Activated CD4-positive, alpha-beta memory T cell treated with anti-CD3 and anti-CD28 coated beads, Interleukin-2, amount 10 ng/mL, durations not matched to agents 7 days and 5 days (primary cell): ENCODE results near the gene HOMER2. TPM values are rescaled to one million over a fixed set of nuclear protein-coding genes. Genes with fewer than 3 reads are reported as not detected.

Experiments used
- CTCF ChIA-PET: fragments of 350-600 bp; sonication (Branson Sonifier 250); formaldehyde crosslinking; loops from one replicate; lab custom pipeline; 2021; ENCODE audit warnings: antibody characterized with exemption, inconsistent platforms; lab: Charles Lee
- POLR2A ChIA-PET: fragments of 350-600 bp; sonication (Branson Sonifier 250); formaldehyde crosslinking; loops from one replicate; lab custom pipeline; 2021; ENCODE audit warnings: antibody characterized with exemption; lab: Charles Lee
- DNase-seq: peaks from one replicate; pipeline ENCODE4 v3.0.0-alpha.2; 2020
- H3K27ac Mint-ChIP-seq: one replicate; pipeline ENCODE4 v1.8.0; 2021; ENCODE audit warnings: mild to moderate bottlenecking, mixed read lengths
- H3K27me3 Mint-ChIP-seq: one replicate; pipeline ENCODE4 v1.8.0; 2021; ENCODE audit warnings: mixed read lengths
- H3K36me3 Mint-ChIP-seq: one replicate; pipeline ENCODE4 v1.8.0; 2021; ENCODE audit warnings: low read depth, mixed read lengths
- H3K4me1 Mint-ChIP-seq: one replicate; pipeline ENCODE4 v1.8.0; 2021; ENCODE audit warnings: mixed read lengths
- H3K4me3 Mint-ChIP-seq: one replicate; pipeline ENCODE4 v1.8.0; 2021; ENCODE audit warnings: mild to moderate bottlenecking, mixed read lengths
- H3K9me3 Mint-ChIP-seq: one replicate; pipeline ENCODE4 v1.8.0; 2021; ENCODE audit warnings: mixed read lengths
- total RNA-seq, 2 experiments: library from RNA; stranded (reverse); gene quantifications; one replicate each; pipeline ENCODE4 v1.2.3, GENCODE V29; 2021

The HOMER2 gene
- total RNA-seq, 2 experiments from 2014 or later: 20.0 to 26.0 TPM

- Mint-ChIP-seq H3K27me3 (peaks cover 25% of the 10 kb centered on the region), H3K4me3 (no peak overlapping the region), H3K27ac (no peak overlapping the region), H3K36me3 (no peaks in the 10 kb centered on the region), H3K9me3 (no peaks in the 10 kb centered on the region), H3K4me1 (peaks cover 8% of the 10 kb centered on the region)
- ChIA-PET POLR2A (no interaction called here), CTCF (no interaction called here)
- no peak for DNase-seq
These were observed 14.8 kb downstream of the HOMER2 start for GRCh38 chr15:82937712-82938058.

DNA sequence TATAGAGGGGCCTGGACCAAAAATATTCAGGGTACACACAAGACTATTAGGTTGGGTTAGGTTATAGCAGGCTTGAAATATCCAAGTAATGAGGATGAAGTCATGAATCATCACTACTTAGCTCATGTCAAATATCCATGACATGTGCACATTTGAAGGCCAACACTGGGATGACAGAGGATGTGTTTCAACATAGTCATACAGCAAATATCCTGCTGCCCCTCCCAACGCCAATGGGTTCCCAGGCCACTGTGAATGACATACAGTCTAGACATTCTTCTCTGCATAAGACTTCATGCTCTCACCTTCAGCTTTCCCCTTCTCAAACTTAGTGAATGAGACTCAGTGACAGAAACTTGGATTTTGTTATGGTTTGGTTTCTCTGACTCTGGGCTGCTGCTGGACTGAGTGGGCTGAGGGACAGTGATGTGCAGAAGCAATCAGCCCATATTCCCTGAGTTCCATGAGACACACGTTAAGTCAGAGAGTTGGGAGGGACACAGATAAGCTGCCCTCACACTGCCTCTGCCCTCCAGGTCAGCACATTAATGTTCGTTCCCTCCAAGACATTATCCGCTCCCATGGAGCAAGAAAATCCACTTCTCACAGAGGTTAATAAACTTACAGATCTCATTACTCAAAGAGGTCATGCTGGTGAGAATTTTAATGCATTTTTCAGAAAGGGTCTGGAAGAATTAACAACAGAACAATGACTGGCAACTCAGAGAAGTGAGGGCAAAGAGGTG lies 15.4 kb downstream of the HOMER2 start:
- Mint-ChIP-seq H3K36me3 (no peaks in the 10 kb centered on the region), H3K27me3 (peaks cover 25% of the 10 kb centered on the region), H3K9me3 (no peaks in the 10 kb centered on the region), H3K4me3 (no peak overlapping the region), H3K4me1 (peaks cover 8% of the 10 kb centered on the region), H3K27ac (no peak overlapping the region)
- POLR2A ChIA-PET: no interaction called here
- DNase-seq: no peak
- CTCF ChIA-PET: no interaction called here

DNA sequence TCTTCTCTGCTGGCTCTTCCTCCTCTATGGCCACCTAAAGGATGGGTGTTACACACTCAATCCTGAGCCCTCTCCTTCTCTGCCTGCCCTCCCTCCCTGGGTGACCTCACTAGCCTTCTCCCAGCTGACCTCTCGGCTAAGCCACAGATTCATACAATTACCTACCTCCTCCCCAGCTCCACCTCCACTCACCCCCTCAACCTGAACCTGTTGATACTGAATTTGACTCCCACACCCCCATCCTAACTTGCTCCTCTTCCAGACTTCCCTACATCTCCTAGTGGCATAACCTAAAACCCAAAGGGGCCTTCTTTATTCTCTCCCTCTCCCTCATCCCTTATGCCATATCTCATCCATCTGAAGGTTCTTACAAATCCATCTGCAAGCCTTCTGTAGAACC lies 17.1 kb downstream of the HOMER2 start:
- Mint-ChIP-seq H3K36me3 (no peaks in the 10 kb centered on the region), H3K4me1 (peaks cover 8% of the 10 kb centered on the region), H3K27me3 (peaks cover 22% of the 10 kb centered on the region), H3K9me3 (no peaks in the 10 kb centered on the region), H3K4me3 (no peak overlapping the region), H3K27ac (no peak overlapping the region)
- no peak for DNase-seq
- CTCF ChIA-PET: no interaction called here
- POLR2A ChIA-PET: no interaction called here

DNA sequence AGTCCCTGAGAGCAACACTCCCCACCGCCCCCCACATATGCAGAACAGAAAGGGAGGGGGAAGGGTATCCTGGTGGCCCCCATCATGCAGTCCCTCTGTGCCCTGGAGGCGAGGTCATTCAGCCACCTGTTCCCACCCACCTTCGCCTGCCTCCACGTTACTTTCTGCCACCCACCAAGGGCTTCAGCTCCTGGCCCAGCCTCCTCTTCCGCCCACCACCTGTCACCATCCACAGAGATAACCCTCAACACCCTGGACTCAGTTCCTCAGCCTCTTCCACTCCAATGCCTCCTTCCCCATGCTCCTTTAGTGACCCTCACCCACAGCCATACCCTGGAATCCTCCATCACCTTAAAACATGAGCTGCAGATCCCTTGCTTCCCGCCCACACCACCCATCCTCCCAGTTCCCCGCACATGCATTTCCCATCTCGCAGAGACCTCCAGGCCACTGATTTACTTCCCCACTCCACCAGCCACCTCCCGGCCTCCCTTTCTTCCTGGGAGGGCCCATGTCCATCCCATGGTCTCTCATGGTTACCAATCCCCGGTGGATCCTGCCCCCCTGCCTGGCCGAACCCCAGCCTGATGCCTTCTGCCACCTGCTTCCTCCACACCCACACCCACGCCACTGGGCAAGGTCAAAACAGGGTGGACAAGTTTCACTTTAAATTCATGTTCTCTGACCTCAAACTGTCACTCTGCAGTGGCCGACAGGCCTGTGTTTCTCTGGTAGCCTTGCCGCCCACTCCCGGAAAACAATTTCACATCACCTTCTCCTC lies 18.2 kb downstream of the HOMER2 start:
- H3K27me3 Mint-ChIP-seq: peaks cover 22% of the 10 kb centered on the region
- no peak for DNase-seq
- H3K9me3 Mint-ChIP-seq: no peaks in the 10 kb centered on the region
- POLR2A ChIA-PET: no interaction called here
- CTCF ChIA-PET: no interaction called here
- H3K36me3 Mint-ChIP-seq: no peaks in the 10 kb centered on the region
- no peak overlapping the region for H3K4me3 Mint-ChIP-seq
- H3K4me1 Mint-ChIP-seq: peaks cover 8% of the 10 kb centered on the region
- H3K27ac Mint-ChIP-seq: no peak overlapping the region

GRCh38 chr15:82933576-82933975 lies 18.9 kb downstream of the HOMER2 start:
- CTCF ChIA-PET: no interaction called here
- Mint-ChIP-seq H3K36me3 (no peaks in the 10 kb centered on the region), H3K4me3 (no peak overlapping the region), H3K4me1 (peaks cover 8% of the 10 kb centered on the region), H3K27ac (no peak overlapping the region), H3K27me3 (peaks cover 17% of the 10 kb centered on the region), H3K9me3 (no peaks in the 10 kb centered on the region)
- no peak for DNase-seq
- POLR2A ChIA-PET: no interaction called here

GRCh38 chr15:82931221-82931620 lies 21.3 kb downstream of the HOMER2 start:
- H3K4me1 Mint-ChIP-seq: peaks cover 8% of the 10 kb centered on the region
- no peaks in the 10 kb centered on the region for H3K36me3 Mint-ChIP-seq
- H3K27me3 Mint-ChIP-seq: peaks cover 7% of the 10 kb centered on the region
- H3K9me3 Mint-ChIP-seq: no peaks in the 10 kb centered on the region
- no peak overlapping the region for H3K27ac Mint-ChIP-seq
- ChIA-PET CTCF (interaction anchor here (0.7 to 0.8 kb wide), 2 partner anchors 9 to 70 kb away, joined by 4 to 5 read pairs; no protein-coding TSS in a partner anchor), POLR2A (no interaction called here)
- no peak overlapping the region for H3K4me3 Mint-ChIP-seq
- DNase-seq: no peak

- ChIA-PET CTCF (interaction anchor here (0.6 kb wide), 1 partner anchor 677 kb away, joined by 3 read pairs; no protein-coding TSS in a partner anchor), POLR2A (no interaction called here)
- H3K9me3 Mint-ChIP-seq: no peaks in the 10 kb centered on the region
- H3K4me1 Mint-ChIP-seq: peaks cover 8% of the 10 kb centered on the region
- no peak for DNase-seq
- H3K27ac Mint-ChIP-seq: no peak overlapping the region
- peaks cover 5% of the 10 kb centered on the region for H3K27me3 Mint-ChIP-seq
- no peak overlapping the region for H3K4me3 Mint-ChIP-seq
- H3K36me3 Mint-ChIP-seq: no peaks in the 10 kb centered on the region
These were observed 22.1 kb downstream of the HOMER2 start for GRCh38 chr15:82930461-82930860.

DNA sequence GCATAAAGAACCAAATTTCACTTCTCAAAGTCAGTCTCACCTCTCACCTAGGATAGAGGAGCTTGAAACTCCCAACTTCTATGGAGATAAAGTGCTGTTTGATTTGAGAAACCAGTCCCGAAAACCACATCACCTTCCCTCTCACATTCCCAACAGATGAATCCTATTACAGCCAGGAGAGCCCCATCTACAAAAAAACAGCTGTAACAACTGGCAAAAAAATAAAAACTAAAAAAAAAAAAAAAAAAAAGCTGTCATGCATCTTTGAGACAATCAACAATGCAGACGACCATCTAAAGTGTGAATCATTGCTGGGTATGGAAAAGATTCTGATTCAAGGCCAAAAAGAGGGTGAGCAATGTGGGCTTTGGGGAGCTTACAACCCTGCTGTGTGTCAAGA lies 23.8 kb downstream of the HOMER2 start:
- no peak for DNase-seq
- Mint-ChIP-seq H3K27me3 (peaks cover 6% of the 10 kb centered on the region), H3K4me3 (no peak overlapping the region), H3K36me3 (no peaks in the 10 kb centered on the region), H3K27ac (no peak overlapping the region), H3K4me1 (no peaks in the 10 kb centered on the region), H3K9me3 (no peaks in the 10 kb centered on the region)
- CTCF ChIA-PET: interaction anchor here (1.0 kb wide), 1 partner anchor 82 kb away, joined by 3 read pairs; the partner anchor contains the start of gene C15orf40
- POLR2A ChIA-PET: no interaction called here

DNA sequence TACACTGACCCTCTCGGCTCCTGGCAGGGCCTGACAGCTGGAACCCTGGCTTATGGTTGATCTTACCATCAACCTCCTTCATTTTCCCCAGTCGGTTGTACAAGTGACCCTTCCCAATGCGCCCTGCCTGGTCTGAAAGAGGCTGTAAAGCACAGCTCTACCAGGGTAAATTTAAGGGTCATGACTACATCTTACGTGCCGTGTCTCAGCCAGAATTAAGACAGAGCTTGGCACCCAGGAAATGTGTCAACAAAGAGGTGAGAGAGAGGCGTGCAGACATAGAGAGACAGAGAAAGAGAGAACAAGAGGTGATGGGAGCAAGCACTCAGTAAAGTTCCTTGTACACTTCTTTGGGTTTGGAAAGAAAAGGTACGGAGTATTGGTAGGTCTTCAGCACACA lies 28.8 kb downstream of the HOMER2 start:
- no peaks in the 10 kb centered on the region for H3K4me1 Mint-ChIP-seq
- peaks cover 10% of the 10 kb centered on the region for H3K27me3 Mint-ChIP-seq
- DNase-seq: no peak
- no peaks in the 10 kb centered on the region for H3K36me3 Mint-ChIP-seq
- H3K9me3 Mint-ChIP-seq: no peaks in the 10 kb centered on the region
- CTCF ChIA-PET: no interaction called here
- POLR2A ChIA-PET: no interaction called here
- no peak overlapping the region for H3K4me3 Mint-ChIP-seq
- no peak overlapping the region for H3K27ac Mint-ChIP-seq

- H3K27me3 Mint-ChIP-seq: peaks cover 12% of the 10 kb centered on the region
- DNase-seq: no peak
- CTCF ChIA-PET: no interaction called here
- no peaks in the 10 kb centered on the region for H3K9me3 Mint-ChIP-seq
- H3K36me3 Mint-ChIP-seq: no peaks in the 10 kb centered on the region
- no peak overlapping the region for H3K27ac Mint-ChIP-seq
- H3K4me3 Mint-ChIP-seq: no peak overlapping the region
- H3K4me1 Mint-ChIP-seq: no peaks in the 10 kb centered on the region
- POLR2A ChIA-PET: no interaction called here
These were observed 29.8 kb downstream of the HOMER2 start for GRCh38 chr15:82922737-82923136.

- H3K4me1 Mint-ChIP-seq: no peaks in the 10 kb centered on the region
- no peak overlapping the region for H3K4me3 Mint-ChIP-seq
- POLR2A ChIA-PET: no interaction called here
- H3K36me3 Mint-ChIP-seq: no peaks in the 10 kb centered on the region
- DNase-seq: no peak
- no peaks in the 10 kb centered on the region for H3K9me3 Mint-ChIP-seq
- CTCF ChIA-PET: interaction anchor here (0.6 kb wide), 1 partner anchor 9 kb away, joined by 4 read pairs; no protein-coding TSS in a partner anchor
- peaks cover 12% of the 10 kb centered on the region for H3K27me3 Mint-ChIP-seq
- H3K27ac Mint-ChIP-seq: no peak overlapping the region
These were observed 30.6 kb downstream of the HOMER2 start for GRCh38 chr15:82921939-82922338.

GRCh38 chr15:82921242-82921641 lies 31.3 kb downstream of the HOMER2 start:
- CTCF ChIA-PET: interaction anchor here (0.5 kb wide), 1 partner anchor 335 kb away, joined by 3 read pairs; no protein-coding TSS in a partner anchor

DNA sequence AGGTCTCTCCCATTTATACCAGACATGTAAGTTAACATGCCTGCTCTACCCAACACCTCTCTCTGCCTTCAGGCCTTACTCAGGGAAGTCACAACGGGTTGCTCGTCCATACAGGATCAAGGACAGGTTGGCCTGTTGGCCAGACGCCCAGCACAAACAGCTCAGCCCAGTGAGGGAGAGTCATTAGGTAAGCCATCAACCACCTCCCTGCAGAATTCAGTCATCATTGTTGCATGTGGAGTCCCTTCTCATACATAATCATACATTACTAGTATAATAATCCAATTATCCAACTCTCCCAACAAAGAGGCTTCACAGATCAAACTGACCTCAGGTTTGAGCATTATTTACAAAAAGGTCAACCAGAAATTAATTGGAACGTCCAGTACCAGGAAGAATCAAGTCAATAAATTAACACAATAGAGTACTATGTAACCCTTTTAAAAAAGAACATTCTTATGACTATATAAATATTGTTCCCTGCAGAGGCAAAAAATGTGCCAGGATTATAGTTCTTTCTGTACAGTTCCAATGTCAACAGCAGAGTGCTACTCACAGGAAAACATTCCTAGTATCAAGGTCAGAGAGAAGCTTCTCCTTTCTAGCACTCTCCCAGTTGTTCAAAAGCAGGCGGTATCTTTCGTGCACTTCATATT lies 33.2 kb downstream of the HOMER2 start:
- POLR2A ChIA-PET: no interaction called here
- H3K27ac Mint-ChIP-seq: no peak overlapping the region
- peaks cover 10% of the 10 kb centered on the region for H3K27me3 Mint-ChIP-seq
- CTCF ChIA-PET: no interaction called here
- no peak for DNase-seq
- H3K4me1 Mint-ChIP-seq: no peaks in the 10 kb centered on the region
- H3K4me3 Mint-ChIP-seq: no peak overlapping the region
- H3K36me3 Mint-ChIP-seq: no peaks in the 10 kb centered on the region
- no peaks in the 10 kb centered on the region for H3K9me3 Mint-ChIP-seq

More at GRCh38 chr15:82921242-82921641, 31.3 kb downstream of the HOMER2 start:
- H3K9me3 Mint-ChIP-seq: no peaks in the 10 kb centered on the region
- H3K4me3 Mint-ChIP-seq: no peak overlapping the region
- no peaks in the 10 kb centered on the region for H3K4me1 Mint-ChIP-seq
- H3K27ac Mint-ChIP-seq: no peak overlapping the region
- POLR2A ChIA-PET: no interaction called here
- H3K36me3 Mint-ChIP-seq: no peaks in the 10 kb centered on the region
- H3K27me3 Mint-ChIP-seq: peaks cover 12% of the 10 kb centered on the region
- DNase-seq: no peak
